HUES6 (cell line): ENCODE data around the gene DHRS9.

ENCODE experiments used
- H3K27ac ChIP-seq: 2 replicates; pipeline ENCODE4 v1.7.0; 2013; ENCODE audit warnings: low read depth, mild to moderate bottlenecking, low read length, inconsistent platforms
- H3K27me3 ChIP-seq: 2 replicates; pipeline ENCODE4 v1.6.1; 2013; ENCODE audit warnings: low read length; ENCODE audit not compliant: control insufficient read depth, insufficient read depth
- H3K36me3 ChIP-seq: 2 replicates; pipeline ENCODE4 v1.6.1; 2013; ENCODE audit warnings: low read length; ENCODE audit not compliant: control insufficient read depth, insufficient read depth
- H3K4me1 ChIP-seq: 2 replicates; pipeline ENCODE4 v1.6.1; 2013; ENCODE audit warnings: low read length; ENCODE audit not compliant: control insufficient read depth, insufficient read depth
- H3K4me3 ChIP-seq: 2 replicates; pipeline ENCODE4 v1.5.1; 2013; ENCODE audit warnings: low read depth, low read length
- H3K9ac ChIP-seq: one replicate; pipeline ENCODE4 v1.6.1; 2013; ENCODE audit warnings: mild to moderate bottlenecking, low read length
- H3K9me3 ChIP-seq: 2 replicates; pipeline ENCODE4 v1.6.1; 2013; ENCODE audit warnings: low read depth, low read length; ENCODE audit not compliant: control insufficient read depth, insufficient read depth

Gene DHRS9

GRCh38 chr2:169139145-169139544 lies 69.8 kb downstream of the DHRS9 start:
- peaks cover 39% of the 10 kb centered on the region for H3K4me1 ChIP-seq
- no peak overlapping the region for H3K4me3 ChIP-seq
- H3K9ac ChIP-seq, result no peak overlapping the region
- no peaks in the 10 kb centered on the region for H3K36me3 ChIP-seq
- H3K27me3 ChIP-seq, result no peaks in the 10 kb centered on the region
- no peaks in the 10 kb centered on the region for H3K9me3 ChIP-seq
- no peak overlapping the region for H3K27ac ChIP-seq

- Histone ChIP-seq H3K27ac (no peak overlapping the region), H3K36me3 (no peaks in the 10 kb centered on the region), H3K27me3 (no peaks in the 10 kb centered on the region), H3K9me3 (no peaks in the 10 kb centered on the region), H3K9ac (no peak overlapping the region), H3K4me1 (peaks cover 35% of the 10 kb centered on the region), H3K4me3 (no peak overlapping the region)
These were observed 70.8 kb downstream of the DHRS9 start for GRCh38 chr2:169139993-169140767.

- no peak overlapping the region for H3K27ac ChIP-seq
- no peak overlapping the region for H3K9ac ChIP-seq
- no peak overlapping the region for H3K4me3 ChIP-seq
- H3K27me3 ChIP-seq, result no peaks in the 10 kb centered on the region
- H3K36me3 ChIP-seq, result no peaks in the 10 kb centered on the region
- H3K4me1 ChIP-seq, result peaks cover 33% of the 10 kb centered on the region
- H3K9me3 ChIP-seq, result no peaks in the 10 kb centered on the region
These were observed 72.5 kb downstream of the DHRS9 start for GRCh38 chr2:169141713-169142352.

GRCh38 chr2:169143998-169144397 lies 74.6 kb downstream of the DHRS9 start:
- peaks cover 21% of the 10 kb centered on the region for H3K4me1 ChIP-seq
- H3K4me3 ChIP-seq, result no peak overlapping the region
- H3K36me3 ChIP-seq, result no peaks in the 10 kb centered on the region
- H3K9ac ChIP-seq, result no peak overlapping the region
- no peaks in the 10 kb centered on the region for H3K27me3 ChIP-seq
- H3K9me3 ChIP-seq, result no peaks in the 10 kb centered on the region
- H3K27ac ChIP-seq, result no peak overlapping the region
